Measurements from ENCODE around the gene MAEA.

The MAEA gene

GRCh38 chr4:1383728-1384591 lies 94.3 kb downstream of the MAEA start:
- no peak for DNase-seq (ENCODE audit: low spot score)
- in situ Hi-C loops (cut with MboI; ENCODE audit: low pct_unique_long_range_greater_than_20kb, low sequenced_read_pairs, unreplicated experiment): no loop called here
- no peak for TF ChIP-seq CTCF (IDR thresholded peaks at IDR 0.05; ENCODE audit: extremely low read depth, insufficient read depth, missing control alignments)

- no peak for DNase-seq (ENCODE audit: low spot score)
- in situ Hi-C loops (cut with MboI; ENCODE audit: low pct_unique_long_range_greater_than_20kb, low sequenced_read_pairs, unreplicated experiment): no loop called here
- TF ChIP-seq CTCF (IDR thresholded peaks at IDR 0.05; ENCODE audit: extremely low read depth, insufficient read depth, missing control alignments): no peak
Observed at GRCh38 chr4:1384675-1385372, 95.1 kb downstream of the MAEA start.

GRCh38 chr4:1385373-1386340 lies 96.0 kb downstream of the MAEA start:
- no peak for TF ChIP-seq CTCF (IDR thresholded peaks at IDR 0.05; ENCODE audit: extremely low read depth, insufficient read depth, missing control alignments)
- no peak for DNase-seq (ENCODE audit: low spot score)
- in situ Hi-C loops (cut with MboI; ENCODE audit: low pct_unique_long_range_greater_than_20kb, low sequenced_read_pairs, unreplicated experiment): no loop called here

Measured in GM13977 (cell line).